ENCODE data around the gene NUDT1. TPM values are rescaled to one million over a fixed set of nuclear protein-coding genes. Genes with fewer than 3 reads are reported as not detected.

Gene NUDT1
- total RNA-seq, 1 experiment from 2014 or later = 84.7 TPM

GRCh38 chr7:2199956-2200583, 42.0 kb upstream of the NUDT1 start:
- Histone ChIP-seq H3K4me1 (ENCODE audit: insufficient read depth, low read length) (no peaks in the 10 kb centered on the region), H4K20me1 (ENCODE audit: control insufficient read depth, insufficient read depth, insufficient read length) (no peaks in the 10 kb centered on the region), H3T11ph (ENCODE audit: low read length) (no peak overlapping the region), H3K79me2 (ENCODE audit: insufficient read depth, low read length) (no peaks in the 10 kb centered on the region; the same call in 1 of the 2 replicates), H3K4me2 (ENCODE audit: insufficient read depth, insufficient read length, low read length) (no peak overlapping the region), H3K23me2 (ENCODE audit: insufficient read length, low read depth, low read length, poor library complexity, severe bottlenecking) (no peaks in the 10 kb centered on the region), H2BK120ac (ENCODE audit: low read depth, low read length, poor library complexity, severe bottlenecking) (no peak overlapping the region), H3K18ac (ENCODE audit: insufficient read length, low read depth, low read length) (no peak overlapping the region), H4K8ac (replicated peaks; ENCODE audit: insufficient read length, low read depth, low read length) (no peak overlapping the region), H2BK5ac (ENCODE audit: insufficient read length, low read length) (no peak overlapping the region), H4K91ac (ENCODE audit: insufficient read length, low read depth, low read length) (no peak overlapping the region), H3K56ac (ENCODE audit: insufficient read length, low read depth, low read length) (no peak overlapping the region), H2AK5ac (ENCODE audit: insufficient read length, low read length) (no peak overlapping the region), H3K23ac (ENCODE audit: insufficient read length, low read depth, low read length) (no peak overlapping the region), H2BK15ac (ENCODE audit: low read depth, low read length) (no peak overlapping the region), H4K5ac (ENCODE audit: insufficient read length, low read depth, low read length) (no peak overlapping the region), H3K79me1 (ENCODE audit: insufficient read depth, low read depth, low read length, poor library complexity, severe bottlenecking) (no peaks in the 10 kb centered on the region), H3K9ac (ENCODE audit: extremely low read depth, insufficient read length, low read length) (no peak overlapping the region), H3K14ac (ENCODE audit: insufficient read depth, low read length) (no peak overlapping the region), H3K27me3 (ENCODE audit: insufficient read depth, low read length) (no peaks in the 10 kb centered on the region; the same call in 1 of the 2 replicates), H2BK20ac (ENCODE audit: low read depth, low read length, poor library complexity, severe bottlenecking) (no peak overlapping the region), H3K9me3 (ENCODE audit: control insufficient read depth, low read depth, low read length) (no peaks in the 10 kb centered on the region), H2AFZ (ENCODE audit: low read length) (no peak overlapping the region), H2BK12ac (ENCODE audit: insufficient read length, low read depth, low read length) (no peak overlapping the region), H3K27ac (ENCODE audit: insufficient read length, low read depth, low read length) (no peak overlapping the region), H3K4ac (ENCODE audit: low read depth, low read length) (no peak overlapping the region)
- no peak for TF ChIP-seq CTCF (conservative IDR thresholded peaks at IDR 0.05)
- peak; percentile 20 for DNase-seq
- no CpG with 5 or more reads among the region's 25 CpGs for WGBS (ENCODE audit: extremely low coverage, insufficient read length, low lambda C conversion rate)
- Mint-ChIP-seq H3K27me3 (ENCODE audit: low read depth) (no peaks in the 10 kb centered on the region), H3K36me3 (ENCODE audit: insufficient read depth in 1 of 3, low read depth in 3 of 3) (peaks cover 34 to 43% (median 34%) of the 10 kb centered on the region in 3 experiments), H3K4me3 (no peak overlapping the region), H3K9me3 (peaks cover 3 to 10% of the 10 kb centered on the region in 2 experiments; a peak in 4 of 5 replicates), H3K27ac (peak overlapping the region in 2 of 3 experiments; percentile 20 to 95; a peak in 5 of 7 replicates), H3K4me1 (no peaks in the 10 kb centered on the region)
